Prostate gland (tissue), 2 donors: ENCODE results near the gene SLC50A1.
"Not testable (repeated sequence)": the region's sequence is repeated elsewhere in the genome, so short reads cannot be mapped to it uniquely, and the experiment has no call there.

Experiments used
- CTCF ChIP-seq, 4 experiments: fragments of 200-600 bp in 2 of 4; fragments of 450-650 bp in 2 of 4; sonication (generic) in 2 of 4; IDR thresholded peaks; 1 replicate in 3 of 4; 2 replicates in 1 of 4; pipeline ENCODE4 v1.5.1; 2016 to 2019; ENCODE audit warnings: antibody characterized with exemption in 4 of 4, mild to moderate bottlenecking in 2 of 4, moderate library complexity in 2 of 4
- POLR2A ChIP-seq: fragments of 450-650 bp; IDR thresholded peaks from one replicate; pipeline ENCODE4 v1.6.1; 2016; ENCODE audit warnings: antibody characterized with exemption, mild to moderate bottlenecking
- POLR2AphosphoS5 ChIP-seq: sonication (generic); formaldehyde crosslinking; IDR thresholded peaks from one replicate; pipeline ENCODE4 v1.6.1; 2017; ENCODE audit warnings: antibody characterized with exemption

- TF ChIP-seq CTCF (IDR thresholded peaks at IDR 0.05); POLR2A; POLR2AphosphoS5: not testable (repeated sequence)
Measured at GRCh38 chr1:155168105-155168445, 32.4 kb downstream of the SLC50A1 start.
